ENCODE measurements around the gene PFKFB4.
"Not testable (repeated sequence)": the region's sequence is repeated elsewhere in the genome, so short reads cannot be mapped to it uniquely, and the experiment has no call there.

DNA sequence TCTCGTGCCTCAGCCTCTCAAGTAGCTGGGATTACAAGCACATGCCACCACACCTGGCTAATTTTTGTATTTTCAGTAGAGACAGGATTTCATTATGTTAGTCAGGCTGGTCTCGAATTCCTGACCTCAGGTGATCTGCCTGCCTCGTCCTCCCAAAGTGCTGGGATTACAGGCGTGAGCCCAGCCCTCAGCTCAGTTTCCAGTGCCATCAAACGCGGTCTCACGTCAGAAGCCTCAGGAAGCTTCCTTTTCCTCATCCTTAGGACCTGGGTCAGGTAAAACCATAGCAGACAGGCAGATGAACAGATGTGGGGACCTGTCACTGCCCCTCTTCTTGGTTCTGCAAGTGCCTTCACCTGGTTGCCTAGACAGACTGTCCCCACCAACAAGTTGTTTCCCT is 5.0 kb downstream of the PFKFB4 start:
- TF ChIP-seq, protein P1, sequence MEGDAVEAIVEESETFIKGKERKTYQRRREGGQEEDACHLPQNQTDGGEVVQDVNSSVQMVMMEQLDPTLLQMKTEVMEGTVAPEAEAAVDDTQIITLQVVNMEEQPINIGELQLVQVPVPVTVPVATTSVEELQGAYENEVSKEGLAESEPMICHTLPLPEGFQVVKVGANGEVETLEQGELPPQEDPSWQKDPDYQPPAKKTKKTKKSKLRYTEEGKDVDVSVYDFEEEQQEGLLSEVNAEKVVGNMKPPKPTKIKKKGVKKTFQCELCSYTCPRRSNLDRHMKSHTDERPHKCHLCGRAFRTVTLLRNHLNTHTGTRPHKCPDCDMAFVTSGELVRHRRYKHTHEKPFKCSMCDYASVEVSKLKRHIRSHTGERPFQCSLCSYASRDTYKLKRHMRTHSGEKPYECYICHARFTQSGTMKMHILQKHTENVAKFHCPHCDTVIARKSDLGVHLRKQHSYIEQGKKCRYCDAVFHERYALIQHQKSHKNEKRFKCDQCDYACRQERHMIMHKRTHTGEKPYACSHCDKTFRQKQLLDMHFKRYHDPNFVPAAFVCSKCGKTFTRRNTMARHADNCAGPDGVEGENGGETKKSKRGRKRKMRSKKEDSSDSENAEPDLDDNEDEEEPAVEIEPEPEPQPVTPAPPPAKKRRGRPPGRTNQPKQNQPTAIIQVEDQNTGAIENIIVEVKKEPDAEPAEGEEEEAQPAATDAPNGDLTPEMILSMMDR (conservative IDR thresholded peaks at IDR 0.05; ENCODE audit: low read depth, low read length), result not testable (repeated sequence)
- TF ChIP-seq POLR2A (IDR thresholded peaks at IDR 0.05; ENCODE audit: low read depth, low read length); RFX5 (IDR thresholded peaks at IDR 0.05; ENCODE audit: low read depth, low read length); SMC3 (IDR thresholded peaks at IDR 0.05; ENCODE audit: low read depth, low read length); MXI1 (IDR thresholded peaks at IDR 0.05; ENCODE audit: borderline replicate concordance, low read depth, low read length); MAZ (IDR thresholded peaks at IDR 0.05; ENCODE audit: borderline replicate concordance, low read depth, low read length); NFE2L2 (IDR thresholded peaks at IDR 0.05; ENCODE audit: low read depth, low read length); FOS (IDR thresholded peaks at IDR 0.05; ENCODE audit: low read depth, low read length); CEBPB (IDR thresholded peaks at IDR 0.05; ENCODE audit: low read depth, low read length): not testable (repeated sequence)
- TF ChIP-seq, protein P2, sequence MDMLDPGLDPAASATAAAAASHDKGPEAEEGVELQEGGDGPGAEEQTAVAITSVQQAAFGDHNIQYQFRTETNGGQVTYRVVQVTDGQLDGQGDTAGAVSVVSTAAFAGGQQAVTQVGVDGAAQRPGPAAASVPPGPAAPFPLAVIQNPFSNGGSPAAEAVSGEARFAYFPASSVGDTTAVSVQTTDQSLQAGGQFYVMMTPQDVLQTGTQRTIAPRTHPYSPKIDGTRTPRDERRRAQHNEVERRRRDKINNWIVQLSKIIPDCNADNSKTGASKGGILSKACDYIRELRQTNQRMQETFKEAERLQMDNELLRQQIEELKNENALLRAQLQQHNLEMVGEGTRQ (IDR thresholded peaks at IDR 0.05; ENCODE audit: low read depth, low read length), result not testable (repeated sequence)
